DMS79 (cell line): ENCODE results near the gene MRPL54.
"Not testable (repeated sequence)": the region's sequence is repeated elsewhere in the genome, so short reads cannot be mapped to it uniquely, and the experiment has no call there.

ENCODE experiments used
- DNase-seq: peaks from one replicate; lab custom pipeline; 2025; lab: John Stamatoyannopoulos, UW

The MRPL54 gene

DNA sequence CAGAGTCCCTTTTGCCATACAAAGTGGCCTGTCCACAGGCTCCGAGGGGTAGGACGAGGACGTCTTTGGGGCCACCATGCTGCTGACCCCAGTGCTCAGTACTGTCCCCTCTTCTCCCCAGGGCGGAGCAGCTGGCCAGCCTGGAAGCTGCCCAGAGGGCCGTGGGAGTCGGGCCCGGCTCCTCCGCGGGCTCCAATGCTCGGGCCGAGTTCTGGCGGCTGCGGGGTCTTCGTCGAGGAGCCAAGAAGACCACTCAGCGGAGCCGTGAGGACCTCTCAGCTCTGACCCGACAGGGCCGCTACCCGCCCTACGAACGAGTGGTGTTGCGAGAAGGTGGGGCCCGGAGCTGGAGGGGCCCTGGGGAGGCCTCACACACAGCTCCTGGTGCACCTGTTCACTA is 22.1 kb upstream of the MRPL54 start:
- DNase-seq = no peak

DNA sequence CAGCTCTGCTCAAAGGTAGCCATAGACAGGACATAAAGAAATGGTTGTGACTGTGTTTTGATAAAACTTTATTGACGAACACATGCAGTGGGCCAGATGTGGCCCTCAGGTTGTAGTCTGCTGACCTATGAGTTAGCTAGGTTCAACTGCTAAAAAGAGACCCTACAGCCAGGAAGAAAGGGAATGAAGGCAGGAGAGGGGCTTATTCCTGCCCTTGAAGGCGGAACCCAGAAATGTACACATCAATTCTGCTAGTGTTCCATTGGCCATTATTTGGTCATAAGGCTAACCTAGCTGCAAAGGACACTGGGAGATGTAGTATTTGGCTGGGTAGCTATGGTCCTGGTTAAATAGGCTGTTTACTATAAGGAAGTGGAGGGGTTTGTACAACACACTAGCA is 19.0 kb upstream of the MRPL54 start:
- no peak for DNase-seq

DNA sequence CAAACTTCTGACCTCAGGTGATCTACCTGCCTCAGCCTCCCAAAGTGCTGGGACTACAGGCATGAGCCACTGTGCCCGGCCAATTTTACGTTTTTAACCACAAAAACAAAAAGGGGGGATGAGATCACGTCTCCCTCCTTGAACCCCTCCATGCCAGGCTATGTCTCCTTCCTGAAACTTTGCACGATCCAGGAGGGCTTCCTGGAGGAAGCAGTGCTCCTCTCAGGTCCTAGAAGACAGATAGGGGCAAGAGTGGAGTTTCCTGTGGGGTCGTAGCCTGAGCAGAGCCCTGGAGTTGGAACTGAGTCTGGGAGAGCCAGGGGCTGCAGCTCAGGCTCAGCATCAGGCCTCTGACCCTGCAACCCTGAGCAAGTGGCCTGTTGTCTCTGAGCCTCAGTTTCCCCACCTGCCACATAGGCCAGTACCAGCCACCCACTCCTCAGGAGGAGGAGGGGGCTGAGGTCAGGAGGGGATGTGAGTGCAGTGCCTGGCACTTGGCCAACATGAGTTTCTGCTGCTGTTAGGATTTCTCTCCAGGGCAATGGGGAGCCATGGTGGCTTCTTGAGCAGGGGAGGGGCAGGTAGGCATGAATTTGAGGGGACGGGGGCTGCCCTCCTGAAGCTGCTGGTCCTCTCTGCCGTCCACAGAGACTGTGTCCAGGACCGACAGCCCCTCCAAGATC is 17.0 kb upstream of the MRPL54 start:
- DNase-seq = no peak

DNA sequence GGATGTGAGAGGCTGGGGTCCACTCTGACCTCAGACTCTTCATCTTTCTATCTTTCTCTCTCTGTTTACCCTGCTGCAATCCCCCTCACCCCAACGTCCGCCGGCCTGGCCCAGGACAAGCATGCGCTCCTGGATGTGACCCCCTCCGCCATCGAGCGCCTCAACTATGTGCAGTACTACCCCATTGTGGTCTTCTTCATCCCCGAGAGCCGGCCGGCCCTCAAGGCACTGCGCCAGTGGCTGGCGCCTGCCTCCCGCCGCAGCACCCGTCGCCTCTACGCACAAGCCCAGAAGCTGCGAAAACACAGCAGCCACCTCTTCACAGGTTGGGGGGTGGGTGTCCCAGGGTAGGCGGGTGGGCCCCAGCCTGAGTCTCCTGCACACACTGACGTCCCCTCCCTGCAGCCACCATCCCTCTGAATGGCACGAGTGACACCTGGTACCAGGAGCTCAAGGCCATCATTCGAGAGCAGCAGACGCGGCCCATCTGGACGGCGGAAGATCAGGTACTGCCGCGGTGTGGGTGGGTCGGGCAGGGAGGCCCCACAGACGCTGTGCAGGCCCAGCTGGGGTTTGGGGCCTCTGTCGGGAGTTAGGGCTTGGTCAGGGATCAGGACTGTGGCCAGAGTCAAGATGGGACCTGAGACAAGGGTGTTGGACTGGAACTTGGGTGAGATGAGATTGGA is 16.0 kb upstream of the MRPL54 start:
- no peak for DNase-seq

DNA sequence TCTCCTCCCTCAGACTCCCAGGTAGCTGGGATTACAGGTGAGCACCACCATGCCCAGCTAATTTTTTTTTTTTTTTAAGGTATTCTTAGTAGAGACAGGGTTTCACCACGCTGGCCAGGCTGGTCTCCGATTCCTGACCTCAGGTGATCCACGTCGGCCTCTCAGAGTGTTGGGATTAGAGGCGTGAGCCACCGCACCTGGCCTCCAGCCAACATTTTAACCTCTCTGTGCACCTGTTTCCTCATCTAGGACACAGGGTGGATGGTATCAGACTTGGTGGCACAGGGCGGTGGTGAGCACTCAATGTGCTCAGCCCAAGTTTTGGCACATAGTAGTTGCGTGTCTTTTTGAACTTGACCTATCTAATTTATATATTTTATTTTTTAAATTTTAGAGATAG is 13.5 kb upstream of the MRPL54 start:
- no peak for DNase-seq

DNA sequence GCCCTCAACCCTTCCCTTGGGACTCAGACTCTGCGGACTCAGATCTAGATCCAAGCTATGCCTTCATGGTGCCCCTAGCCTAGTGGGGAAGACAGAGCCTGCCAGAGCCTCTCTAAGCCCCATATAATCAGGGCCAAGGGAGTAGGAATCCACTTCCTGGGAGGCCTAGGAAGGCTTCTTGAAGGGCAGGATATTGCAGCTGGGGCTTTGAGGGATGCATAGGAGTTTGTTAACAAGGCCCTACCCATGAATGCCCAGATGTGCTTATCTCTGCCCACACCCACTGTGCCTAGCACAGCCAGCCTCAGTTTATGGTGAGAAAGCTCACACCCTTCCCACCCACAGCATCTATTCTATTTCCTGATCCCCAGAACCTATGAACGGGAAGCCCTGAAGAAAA is 12.3 kb upstream of the MRPL54 start:
- no peak for DNase-seq

DNA sequence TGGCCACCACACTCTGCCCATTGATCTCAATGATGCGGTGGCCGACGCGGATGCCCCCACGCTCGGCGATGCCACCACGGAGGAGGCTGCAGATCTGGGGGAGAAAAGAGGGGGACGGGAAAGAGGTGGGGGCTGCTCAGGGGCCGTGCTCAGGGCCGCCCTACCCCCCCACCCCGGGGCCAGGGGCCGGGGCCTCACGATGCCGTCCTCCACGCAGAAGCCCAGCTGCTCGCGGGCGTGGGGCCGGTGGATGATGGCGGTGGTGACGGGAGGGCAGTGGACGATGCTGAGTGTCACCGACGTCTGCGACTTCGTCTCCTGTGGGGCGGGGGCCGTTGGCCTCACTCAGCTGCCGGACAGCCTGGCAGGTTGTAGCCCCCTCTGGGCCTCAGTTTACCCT is 11.2 kb upstream of the MRPL54 start:
- DNase-seq = no peak

DNA sequence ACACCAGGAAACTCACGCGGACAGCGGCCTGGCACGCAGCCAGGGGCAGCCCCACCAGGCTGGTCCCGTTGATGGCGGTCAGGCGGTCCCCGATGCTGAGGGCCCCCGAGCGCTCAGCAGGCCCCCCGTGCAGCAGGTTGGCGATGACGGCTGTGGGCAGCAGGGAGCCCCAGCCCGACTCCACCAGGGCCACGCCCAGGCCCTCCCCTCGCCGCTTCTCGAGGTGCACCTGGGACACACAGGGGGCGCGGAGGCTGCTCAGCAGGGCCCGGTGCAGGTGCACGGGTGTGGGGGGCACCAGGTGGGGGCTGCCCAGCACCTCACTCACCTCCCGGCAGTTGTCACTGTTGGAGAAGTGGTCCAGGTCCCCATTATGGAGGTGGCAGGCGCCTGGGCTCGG is 10.0 kb upstream of the MRPL54 start:
- DNase-seq = no peak

DNA sequence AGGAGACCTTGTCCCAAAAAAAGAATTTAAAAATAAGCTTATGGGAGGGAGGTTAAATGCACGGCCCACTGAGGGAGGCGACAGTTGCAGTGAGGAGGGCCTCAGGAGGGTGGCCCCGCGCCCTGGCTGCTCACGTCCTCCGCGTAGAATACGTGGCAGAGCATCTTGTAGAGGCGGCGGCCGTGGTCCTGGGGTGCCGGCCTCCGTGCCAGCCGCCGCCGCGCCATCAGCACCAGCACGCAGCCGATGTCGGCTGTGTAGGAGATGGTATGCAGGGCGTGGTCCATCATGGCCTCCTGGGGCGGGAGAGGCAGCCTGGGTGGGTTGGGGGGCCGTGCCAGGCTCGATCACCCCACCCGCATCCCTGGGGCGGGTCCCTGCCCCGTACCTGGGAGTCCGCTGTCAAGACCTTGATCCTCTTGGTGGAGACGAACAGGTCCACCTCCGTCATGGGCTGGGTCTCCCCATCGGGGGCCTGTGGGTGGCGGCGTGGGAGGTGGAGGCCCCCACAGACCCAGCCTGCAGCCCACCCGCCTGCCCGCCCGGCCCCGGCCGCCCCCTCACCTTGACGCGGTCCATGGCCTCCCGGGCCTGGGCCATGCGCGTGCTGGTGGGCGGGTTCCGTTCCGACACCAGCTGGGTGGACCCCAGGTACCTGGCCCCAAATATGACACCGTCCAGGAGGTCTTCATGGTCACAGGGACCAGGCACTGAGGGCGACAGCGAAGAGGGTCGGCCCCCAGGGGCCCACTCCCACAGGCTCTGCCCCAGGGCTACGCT is 8.7 kb upstream of the MRPL54 start:
- no peak for DNase-seq

DNA sequence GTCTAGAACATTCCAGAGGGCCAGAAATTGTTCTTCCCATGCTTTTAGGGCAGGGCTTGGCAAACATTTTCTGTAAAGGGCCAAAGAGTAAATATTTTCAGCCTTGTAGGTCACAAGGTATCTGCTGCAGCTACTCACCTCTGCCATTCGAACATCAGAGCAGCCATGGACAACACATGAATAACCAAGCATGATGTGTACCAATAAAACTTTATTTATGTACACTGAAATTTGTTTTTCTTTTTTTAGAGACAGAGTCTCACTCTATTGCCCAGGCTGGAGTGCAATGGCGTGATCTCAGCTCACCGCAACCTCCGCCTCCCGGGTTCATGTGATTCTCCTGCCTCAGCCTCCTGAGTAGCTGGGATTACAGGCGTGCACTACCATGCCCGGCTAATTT is 4.8 kb upstream of the MRPL54 start:
- not testable (repeated sequence) for DNase-seq

DNA sequence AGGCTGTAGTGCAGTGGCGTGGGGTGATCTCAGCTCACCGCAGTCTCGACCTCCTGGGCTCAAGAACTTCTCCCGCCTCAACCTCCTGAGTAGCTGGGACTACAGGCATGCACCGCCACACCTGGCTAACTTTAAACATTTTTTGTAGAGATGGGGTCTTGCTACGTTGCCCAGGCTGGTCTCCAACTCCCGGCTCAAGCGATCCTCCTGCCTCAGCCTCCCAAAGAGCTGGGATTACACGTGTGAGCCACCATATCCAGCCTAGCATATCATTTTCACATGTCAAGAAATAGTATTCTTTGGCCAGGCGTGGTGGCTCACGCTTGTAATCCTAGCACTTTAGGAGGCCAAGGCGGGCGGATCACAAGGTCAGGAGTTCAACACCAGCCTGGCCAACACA is 4.2 kb upstream of the MRPL54 start:
- not testable (repeated sequence) for DNase-seq

DNA sequence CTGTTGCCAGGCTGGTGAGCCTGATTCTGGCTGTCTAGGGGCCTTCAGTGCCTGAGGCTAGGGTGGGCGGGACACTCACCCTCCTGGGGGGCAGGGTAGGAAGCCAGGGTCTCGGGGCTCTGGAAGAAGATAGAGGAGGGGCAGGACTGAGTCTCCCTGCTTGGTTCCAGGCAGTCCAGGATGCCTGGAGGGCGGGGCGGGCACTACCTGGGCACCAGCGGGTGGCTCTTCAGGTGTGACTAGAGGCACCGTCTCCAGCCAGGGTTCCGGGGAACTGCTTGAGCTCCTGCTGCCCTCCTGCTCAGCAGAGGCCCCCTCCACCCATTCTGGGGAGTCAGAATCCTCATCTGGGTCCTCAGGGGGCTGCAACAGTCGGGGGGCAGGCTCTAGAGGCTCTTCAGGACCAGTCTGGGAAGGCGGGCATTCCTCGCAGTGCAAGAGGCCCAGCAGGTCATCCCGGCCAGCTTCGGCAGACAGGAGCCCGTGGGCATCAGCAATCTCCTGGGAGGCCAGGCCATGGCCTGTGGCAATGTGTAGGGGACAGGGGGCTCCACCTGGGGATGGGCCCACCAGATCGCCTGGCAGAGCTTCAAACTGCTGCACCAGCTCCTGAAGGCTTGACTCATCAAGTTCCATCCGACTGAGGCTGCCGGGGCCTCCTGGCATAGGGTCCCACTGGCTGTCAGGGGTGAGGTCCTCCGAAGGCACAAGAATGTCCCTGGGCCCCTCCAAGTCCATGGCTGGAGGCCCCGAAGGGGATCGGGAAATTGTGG is 2.8 kb upstream of the MRPL54 start:
- DNase-seq = no peak

DNA sequence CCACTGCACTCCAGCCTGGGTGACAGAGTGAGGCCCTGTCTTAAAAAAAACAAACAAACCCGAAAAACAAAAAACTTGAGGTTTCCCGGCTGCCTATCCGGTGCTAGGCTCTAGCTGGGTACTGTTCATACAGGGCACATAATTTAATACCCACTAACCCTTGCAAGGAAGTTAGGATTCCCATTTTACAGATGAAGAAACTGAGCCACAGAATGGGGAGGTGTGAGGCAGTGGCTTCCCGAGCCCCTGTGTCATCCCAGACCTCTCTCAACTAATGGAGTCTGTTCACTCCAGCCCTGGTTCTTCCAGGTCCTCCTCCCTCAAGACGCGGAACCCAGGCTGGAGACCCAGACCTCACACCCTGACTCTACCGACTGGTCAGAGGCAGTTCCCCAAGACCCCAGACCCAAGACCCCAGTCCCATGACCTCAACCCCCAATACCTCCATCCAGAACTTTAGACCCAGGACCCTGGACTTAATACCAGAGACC is 1.6 kb upstream of the MRPL54 start:
- no peak for DNase-seq

DNA sequence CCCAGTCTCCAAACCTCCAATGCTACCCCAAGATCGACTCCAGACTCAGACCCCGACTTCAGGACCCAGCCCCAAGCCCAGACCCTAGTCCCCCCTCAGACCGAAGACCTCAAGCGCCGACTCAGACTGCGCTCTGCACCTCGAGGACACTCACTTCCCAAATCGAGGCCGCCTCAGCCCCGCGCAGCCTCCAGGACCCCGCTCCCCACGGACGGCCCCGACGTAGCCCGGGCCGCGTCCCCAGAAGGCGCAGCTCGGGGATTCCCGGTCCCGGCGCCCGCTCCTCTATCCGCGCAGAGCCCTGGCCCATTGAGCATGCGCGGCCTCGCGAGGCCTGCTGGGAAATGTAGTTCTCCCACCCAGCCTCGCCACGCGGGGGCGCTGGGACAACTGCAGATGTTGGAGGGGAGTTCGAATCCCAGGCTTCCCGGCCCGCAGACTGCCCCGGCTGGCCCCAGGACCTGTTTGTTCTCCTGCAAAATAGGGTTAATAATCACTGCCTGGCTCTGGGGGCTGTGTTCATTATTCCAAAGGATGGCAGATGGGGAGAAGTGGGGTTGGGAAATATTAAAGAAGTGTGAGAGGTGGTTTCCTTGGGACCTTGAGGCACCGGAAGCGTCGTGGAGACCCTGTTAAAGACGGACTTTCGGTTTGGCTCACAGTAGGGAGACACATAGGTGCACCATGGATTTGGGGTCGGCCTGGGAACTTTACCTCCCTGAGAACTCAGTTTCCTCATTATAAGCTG is 926 bp upstream of the MRPL54 start, which contains the start of gene APBA3:
Gene APBA3, minus strand, starts transcription at position 311 of the 748 bp plus-strand sequence. CDS start 1,428 bp downstream, outside the sequence.
- DNase-seq = peak; percentile 85

DNA sequence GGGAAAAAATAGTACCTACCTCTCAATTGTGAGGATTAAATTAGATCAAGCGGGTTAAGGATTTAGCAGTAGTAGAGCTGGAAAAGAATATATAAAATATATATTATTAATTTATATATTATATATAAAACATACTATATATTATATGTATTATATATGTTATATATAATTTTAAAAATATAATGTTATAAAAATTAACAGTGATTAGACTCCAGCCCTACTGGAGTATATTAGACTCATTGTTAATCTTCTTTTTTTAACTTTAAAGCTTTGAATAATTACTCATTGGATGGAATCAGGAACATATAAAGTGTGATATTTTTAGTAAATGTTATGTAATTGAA is 380 bp upstream of the MRPL54 start:
- no peak for DNase-seq

DNA sequence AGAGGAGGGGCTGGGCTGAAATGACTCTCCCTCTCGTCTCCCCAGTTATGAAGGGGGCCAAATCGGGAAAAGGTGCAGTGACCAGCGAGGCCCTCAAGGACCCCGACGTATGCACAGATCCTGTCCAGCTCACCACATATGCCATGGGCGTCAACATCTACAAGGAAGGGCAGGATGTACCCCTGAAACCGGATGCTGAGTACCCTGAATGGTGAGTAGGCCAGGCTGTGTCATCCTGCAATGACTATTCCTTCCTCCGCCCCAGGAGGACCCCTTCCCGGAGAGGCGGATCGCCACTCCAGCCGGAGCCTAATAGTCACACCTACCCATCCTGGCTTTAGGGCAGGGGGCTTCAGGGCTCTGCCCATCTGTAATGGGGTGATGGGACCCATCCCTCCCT is 2.6 kb downstream of the MRPL54 start:
- DNase-seq = no peak

DNA sequence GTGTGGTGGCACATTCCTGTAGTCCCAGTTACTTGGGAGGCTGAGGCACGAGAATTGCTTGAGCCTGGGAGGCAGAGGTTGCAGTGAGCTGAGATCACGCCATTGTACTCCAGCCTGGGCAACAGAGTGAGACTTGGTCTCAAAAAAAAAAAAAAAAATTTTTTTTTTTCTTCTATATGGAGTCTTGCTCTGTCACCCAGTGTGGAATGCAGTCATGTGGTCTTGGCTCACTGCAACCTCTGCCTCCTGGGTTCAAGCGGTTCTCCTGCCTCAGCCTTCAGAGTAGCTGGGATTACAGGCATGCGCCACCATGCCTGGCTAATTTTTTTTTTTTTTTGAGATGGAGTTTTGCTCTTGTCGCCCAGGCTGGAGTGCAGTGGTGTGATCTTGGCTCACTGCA is 3.3 kb downstream of the MRPL54 start:
- DNase-seq = not testable (repeated sequence)

DNA sequence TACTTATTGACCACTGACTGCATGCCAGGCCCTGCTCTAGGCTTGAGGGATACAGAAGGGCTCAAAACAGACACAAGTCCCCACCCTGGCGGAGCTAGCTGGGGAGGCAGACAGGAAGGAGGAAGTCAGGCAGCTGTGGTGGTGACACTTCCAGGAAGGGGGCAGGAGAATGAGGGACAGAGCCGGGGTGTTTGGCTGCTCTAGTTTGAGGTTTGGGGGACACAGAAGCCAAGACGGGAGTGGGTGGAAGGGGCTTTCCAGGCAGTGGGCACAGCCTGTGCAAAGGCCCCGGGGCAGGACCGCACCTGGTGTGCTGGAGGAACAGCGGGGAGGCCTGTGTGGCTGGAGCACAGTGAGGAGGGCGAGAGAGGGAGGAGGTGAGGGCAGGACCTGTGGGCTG is 4.0 kb downstream of the MRPL54 start:
- DNase-seq = no peak

DNA sequence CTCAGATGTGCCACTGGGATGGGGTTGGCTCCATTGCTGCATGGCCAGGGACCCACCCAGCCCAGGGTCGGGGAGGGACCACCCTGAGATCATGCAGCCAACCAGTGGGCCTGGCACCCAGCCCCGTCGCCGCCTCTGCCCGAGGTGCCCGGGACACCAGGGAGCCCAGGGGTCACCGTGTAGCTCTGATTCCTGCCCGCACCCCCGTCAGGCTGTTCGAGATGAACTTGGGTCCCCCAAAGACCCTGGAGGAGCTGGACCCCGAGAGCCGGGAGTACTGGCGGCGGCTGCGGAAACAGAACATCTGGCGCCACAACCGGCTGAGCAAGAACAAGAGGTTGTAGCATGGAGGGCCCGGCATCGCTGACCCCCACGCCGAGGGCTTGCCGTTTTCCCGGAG is 4.6 kb downstream of the MRPL54 start:
- no peak for DNase-seq

DNA sequence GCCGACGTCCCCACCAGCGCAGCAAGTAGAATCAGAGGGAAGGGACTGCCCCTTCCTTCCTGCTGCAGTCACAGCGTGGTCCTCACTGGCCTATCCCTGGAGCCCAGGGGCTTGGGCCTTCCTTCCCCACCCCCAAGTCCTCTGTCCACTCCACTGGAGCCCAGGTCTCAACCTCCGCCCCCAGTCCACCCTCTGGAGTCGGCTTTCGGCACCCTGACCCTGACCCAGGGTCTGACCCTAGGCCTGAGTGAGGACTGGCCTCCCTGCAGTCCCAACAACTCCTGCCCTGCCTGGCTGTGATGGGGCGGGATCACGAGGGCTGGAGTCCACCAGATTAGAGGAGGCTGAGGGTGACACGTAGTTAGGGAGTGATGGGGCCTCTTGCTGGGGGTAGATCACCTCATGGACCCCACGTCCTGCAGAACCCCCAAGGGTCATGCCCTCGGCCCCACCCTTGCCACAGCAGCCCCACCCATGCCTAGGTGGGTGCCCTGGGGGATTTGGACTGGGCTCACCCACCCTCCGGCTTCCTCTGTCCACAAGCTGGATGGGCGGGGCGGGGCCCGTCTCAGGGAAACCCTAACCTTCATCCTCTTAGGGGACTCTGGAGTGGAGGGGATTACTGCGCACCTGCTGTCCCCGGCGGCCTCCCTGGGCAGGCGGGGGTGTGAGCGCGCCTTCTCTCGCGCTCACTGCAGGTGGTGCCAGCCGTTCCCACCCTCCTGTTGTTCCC is 5.7 kb downstream of the MRPL54 start:
- DNase-seq = no peak

DNA sequence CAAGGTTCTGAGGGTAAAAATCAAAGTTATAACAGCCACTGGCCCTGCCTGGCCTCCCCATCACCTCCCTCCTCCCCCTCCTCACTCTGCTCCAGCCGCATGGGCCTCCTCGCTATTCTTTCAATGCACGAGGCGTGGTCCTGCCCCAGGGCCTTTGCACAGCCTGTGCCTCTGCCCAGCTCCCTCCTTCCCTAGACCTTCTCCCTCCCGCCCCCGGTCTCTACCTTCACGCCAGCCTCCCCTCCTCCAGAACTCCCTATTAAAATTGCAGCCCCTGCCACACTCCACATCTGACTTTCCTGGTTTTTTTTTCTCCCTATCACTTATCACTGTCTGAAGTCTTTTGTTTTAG is 6.2 kb downstream of the MRPL54 start:
- DNase-seq = no peak
